HepG2 (cell line): ENCODE results near the gene SCYGR6. TPM values are rescaled to one million over a fixed set of nuclear protein-coding genes. Genes with fewer than 3 reads are reported as not detected.
A peak's percentile ranks its signal among the peaks of the same experiment; 100 is the strongest.

Experiments used
- AHR ChIP-seq: IDR thresholded peaks from 2 replicates; pipeline ENCODE4 v1.6.1; 2018; ENCODE audit warnings: missing genetic modification reagents, missing compliant biosample characterization
- BHLHE40 ChIP-seq: IDR thresholded peaks from 2 replicates; pipeline ENCODE4 v1.6.1; 2011; ENCODE audit warnings: low read length, improper control_type of control experiment
- GLMP ChIP-seq: sonication (generic); formaldehyde crosslinking; IDR thresholded peaks from 2 replicates; pipeline ENCODE4 v1.9.0; 2021; ENCODE audit warnings: missing genetic modification reagents, mild to moderate bottlenecking, borderline replicate concordance
- HDAC2 ChIP-seq: sonication (generic); formaldehyde crosslinking; IDR thresholded peaks from 2 replicates; pipeline ENCODE4 v1.4.0; 2020; ENCODE audit warnings: missing genetic modification reagents
- HOXA3 ChIP-seq: sonication (generic); formaldehyde crosslinking; IDR thresholded peaks from 2 replicates; pipeline ENCODE4 v1.5.0; 2020; ENCODE audit warnings: missing genetic modification reagents
- HOXD1 ChIP-seq: sonication (generic); formaldehyde crosslinking; IDR thresholded peaks from 2 replicates; pipeline ENCODE4 v1.5.0; 2020; ENCODE audit warnings: missing genetic modification reagents
- JARID2 ChIP-seq: sonication (generic); formaldehyde crosslinking; IDR thresholded peaks from 2 replicates; pipeline ENCODE4 v1.8.1; 2023; ENCODE audit warnings: missing genetic modification reagents, inconsistent platforms; ENCODE audit not compliant: insufficient replicate concordance
- KAT7 ChIP-seq: IDR thresholded peaks from 2 replicates; pipeline ENCODE4 v1.6.1; 2018; ENCODE audit warnings: borderline replicate concordance, missing compliant biosample characterization
- KLF6 ChIP-seq: IDR thresholded peaks from 2 replicates; pipeline ENCODE4 v1.8.0; 2016; ENCODE audit warnings: missing biosample characterization, missing genetic modification reagents
- NRL ChIP-seq: sonication (generic); formaldehyde crosslinking; IDR thresholded peaks from 2 replicates; pipeline ENCODE4 v1.5.0; 2020; ENCODE audit warnings: missing genetic modification reagents, mild to moderate bottlenecking, moderate library complexity, borderline replicate concordance
- PHF20 ChIP-seq: sonication (generic); formaldehyde crosslinking; IDR thresholded peaks from 2 replicates; pipeline ENCODE4 v1.5.0; 2020; ENCODE audit warnings: mild to moderate bottlenecking, missing genetic modification reagents
- PLRG1 ChIP-seq: fragments of 450-650 bp; conservative IDR thresholded peaks from 2 replicates; pipeline ENCODE4 v1.6.1; 2016
- THRA ChIP-seq: sonication (generic); formaldehyde crosslinking; IDR thresholded peaks from 2 replicates; pipeline ENCODE4 v1.4.0; 2020; ENCODE audit warnings: missing genetic modification reagents, borderline replicate concordance
- ZBED4 ChIP-seq: sonication (generic); formaldehyde crosslinking; IDR thresholded peaks from 2 replicates; pipeline ENCODE4 v1.4.0; 2020; ENCODE audit warnings: missing genetic modification reagents, borderline replicate concordance
- ZBTB21 ChIP-seq: sonication (generic); formaldehyde crosslinking; IDR thresholded peaks from 2 replicates; pipeline ENCODE4 v1.4.0; 2020; ENCODE audit warnings: missing genetic modification reagents
- ZNF274 ChIP-seq: sonication (generic); formaldehyde crosslinking; IDR thresholded peaks from 2 replicates; pipeline ENCODE4 v1.5.1; 2020; ENCODE audit warnings: mild to moderate bottlenecking, missing genetic modification reagents
- ZNF430 ChIP-seq: sonication (generic); formaldehyde crosslinking; IDR thresholded peaks from 2 replicates; pipeline ENCODE4 v1.9.0; 2021; ENCODE audit warnings: mild to moderate bottlenecking, missing genetic modification reagents
- ZNF550 ChIP-seq: sonication (generic); formaldehyde crosslinking; IDR thresholded peaks from 2 replicates; pipeline ENCODE4 v1.4.0; 2020; ENCODE audit warnings: mild to moderate bottlenecking, missing genetic modification reagents, borderline replicate concordance
- ZNF569 ChIP-seq: sonication (generic); formaldehyde crosslinking; IDR thresholded peaks from 2 replicates; pipeline ENCODE4 v1.5.0; 2020; ENCODE audit warnings: mild to moderate bottlenecking, missing genetic modification reagents, moderate library complexity, borderline replicate concordance
- ZNF570 ChIP-seq: sonication (generic); formaldehyde crosslinking; IDR thresholded peaks from 2 replicates; pipeline ENCODE4 v1.4.0; 2020; ENCODE audit warnings: mild to moderate bottlenecking, missing genetic modification reagents, borderline replicate concordance
- ZNF768 ChIP-seq: sonication (generic); formaldehyde crosslinking; IDR thresholded peaks from 2 replicates; pipeline ENCODE4 v1.4.0; 2020; ENCODE audit warnings: missing genetic modification reagents
- ZNF776 ChIP-seq: sonication (generic); formaldehyde crosslinking; IDR thresholded peaks from 2 replicates; pipeline ENCODE4 v1.4.0; 2020; ENCODE audit warnings: mild to moderate bottlenecking, missing genetic modification reagents
- ZNF781 ChIP-seq: sonication (generic); formaldehyde crosslinking; IDR thresholded peaks from 2 replicates; pipeline ENCODE4 v1.5.1; 2020; ENCODE audit warnings: borderline replicate concordance, mild to moderate bottlenecking, missing genetic modification reagents; ENCODE audit errors: not compliant biosample characterization
- ZSCAN20 ChIP-seq: sonication (generic); formaldehyde crosslinking; IDR thresholded peaks from 2 replicates; pipeline ENCODE4 v1.4.0; 2020; ENCODE audit warnings: missing genetic modification reagents, mild to moderate bottlenecking, borderline replicate concordance
- ZSCAN29 ChIP-seq: sonication (generic); formaldehyde crosslinking; conservative IDR thresholded peaks from 2 replicates; pipeline ENCODE4 v1.4.0; 2020; ENCODE audit warnings: mild to moderate bottlenecking, missing genetic modification reagents
- ZZZ3 ChIP-seq: sonication (generic); formaldehyde crosslinking; IDR thresholded peaks from 2 replicates; pipeline ENCODE4 v1.4.0; 2020; ENCODE audit warnings: missing genetic modification reagents, mild to moderate bottlenecking, borderline replicate concordance
- polyA plus RNA-seq, 8 experiments: library from polyadenylated mRNA; depleted of rRNA in 3 of 8; stranded (reverse) in 7 of 8; unstranded in 1 of 8; fragments of >200 nt; fragmentation: Illumina TruSeq in 4 of 8; extraction: Trizol in 4 of 8; gene quantifications; 2 replicates each; pipeline versions ENCODE4 v1.2.1 to v1.2.3, GENCODE V29; 2011 to 2016; ENCODE audit warnings: low read depth in 4 of 8, missing spikeins in 1 of 8, mixed read lengths in 1 of 8; ENCODE audit not compliant: insufficient read depth in 1 of 8
- total RNA-seq, 5 experiments: library from RNA; depleted of rRNA; stranded (reverse); fragments of >200 nt; fragmentation: Illumina TruSeq; extraction: Trizol; gene quantifications; 2 replicates each; pipeline ENCODE4 v1.2.3, GENCODE V29; 2016; ENCODE audit warnings: low read depth in 1 of 5

SCYGR6 gene
- total and polyA plus RNA-seq, 2 of the 13 experiments (the other 11 are each of a cell fraction or from before 2014, with no cell fraction given): not detected

- TF ChIP-seq KLF6 (CRISPR knock-in tag) (peak; percentile 55; the same call in 1 of the 2 replicates), ZSCAN29 (CRISPR knock-in tag) (0 out of 2 replicates have a peak, but pooled peaks have one; percentile 27), KAT7 (CRISPR knock-in tag) (peak; percentile 43; the same call in 1 of the 2 replicates), ZNF570 (CRISPR knock-in tag) (no peak), ZBTB21 (peak; percentile 47; the same call in 1 of the 2 replicates), ZNF430 (CRISPR knock-in tag) (no peak), ZZZ3 (CRISPR knock-in tag) (no peak), JARID2 (CRISPR knock-in tag) (peak; percentile 77), ZNF274 (CRISPR knock-in tag) (no peak), NRL (CRISPR knock-in tag) (no peak), PHF20 (CRISPR knock-in tag) (no peak), PLRG1 (no peak), ZSCAN20 (CRISPR knock-in tag) (no peak), GLMP (no peak), THRA (CRISPR knock-in tag) (peak; percentile 95), AHR (CRISPR knock-in tag) (peak; percentile 82), HDAC2 (CRISPR knock-in tag) (peak; percentile 53; the same call in 1 of the 2 replicates), ZNF569 (CRISPR knock-in tag) (0 out of 2 replicates have a peak, but pooled peaks have one; percentile 45), ZNF768 (CRISPR knock-in tag) (no peak), ZBED4 (no peak), ZNF776 (CRISPR knock-in tag) (no peak), ZNF781 (CRISPR knock-in tag) (no peak), HOXD1 (CRISPR knock-in tag) (no peak), BHLHE40 (no peak), HOXA3 (CRISPR knock-in tag) (peak; percentile 36; the same call in 1 of the 2 replicates), ZNF550 (CRISPR knock-in tag) (no peak)
Observed at GRCh38 chr2:227766373-227766883, 41.9 kb upstream of the SCYGR6 start (continued).
